Thyroid gland (tissue), 4 donors: ENCODE measurements around the gene GMEB1.

Experiments used
- CTCF ChIP-seq, 6 experiments: fragments of 200-600 bp in 3 of 6; fragments of 450-650 bp in 3 of 6; sonication (generic) in 3 of 6; IDR thresholded peaks; one replicate each; pipeline ENCODE4 v1.5.1; 2016 to 2019; ENCODE audit warnings: antibody characterized with exemption in 6 of 6, mild to moderate bottlenecking in 2 of 6, inconsistent platforms in 1 of 6, moderate library complexity in 1 of 6
- POLR2A ChIP-seq, 2 donors: fragments of 450-650 bp; IDR thresholded peaks; one replicate each; pipeline ENCODE4 v1.6.1; 2017; ENCODE audit warnings: antibody characterized with exemption in 2 of 2, mild to moderate bottlenecking in 2 of 2, moderate library complexity in 1 of 2

DNA sequence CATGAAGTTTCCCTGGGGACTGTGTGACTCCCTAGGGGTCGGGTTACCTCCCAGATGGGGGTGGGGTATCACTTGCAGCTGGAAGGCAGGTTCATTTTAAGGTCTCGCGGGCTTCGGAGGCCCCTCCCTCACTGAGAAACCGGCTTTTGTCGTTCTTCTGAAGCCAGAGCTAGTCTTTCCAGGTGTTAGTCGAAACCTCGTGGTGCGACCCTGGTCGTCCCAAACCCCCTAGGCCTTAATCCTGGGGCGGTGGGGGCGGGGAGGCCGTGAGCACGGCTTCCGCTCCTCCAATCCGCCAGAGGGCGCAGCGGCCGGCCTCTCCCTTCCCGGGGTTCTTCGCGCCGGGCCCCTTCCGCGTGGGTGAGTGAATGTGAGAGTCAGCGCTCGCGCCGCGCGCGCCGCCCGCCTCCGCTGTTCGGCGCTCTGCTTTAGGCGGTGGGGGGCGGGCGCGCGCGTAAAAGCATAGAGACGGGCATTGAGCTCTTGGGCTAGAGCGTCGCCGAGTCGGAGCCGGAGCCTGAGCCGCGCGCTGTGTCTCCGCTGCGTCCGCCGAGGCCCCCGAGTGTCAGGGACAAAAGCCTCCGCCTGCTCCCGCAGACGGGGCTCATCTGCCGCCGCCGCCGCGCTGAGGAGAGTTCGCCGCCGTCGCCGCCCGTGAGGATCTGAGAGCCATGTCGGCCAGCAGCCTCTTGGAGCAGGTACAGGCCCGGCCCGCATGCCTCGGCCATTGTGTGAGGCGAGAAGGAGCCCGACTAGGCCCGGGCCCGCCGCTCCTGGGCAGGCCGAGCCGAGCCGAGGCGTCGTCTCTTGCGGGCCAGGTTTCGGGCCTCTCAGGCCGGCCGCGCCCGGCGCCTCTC is 68.1 kb downstream of the GMEB1 start, which contains the start of gene YTHDF2:
- peak; percentile 60 to 96 (median 92) for TF ChIP-seq CTCF (IDR thresholded peaks at IDR 0.05)
- peak; percentile 63 to 78 for TF ChIP-seq POLR2A (IDR thresholded peaks at IDR 0.05)
